K562 (cell line): Measurements from ENCODE around the gene XAB2. TPM values are rescaled to one million over a fixed set of nuclear protein-coding genes. Genes with fewer than 3 reads are reported as not detected.

ENCODE experiments used
- ATAC-seq: fragments of 200-7000 bp; cut with Tn5 transposase; 3 replicates; pipeline ENCODE4 v1.9.1; 2020; ENCODE audit warnings: moderate library complexity
- BruUV-seq: library from RNA; stranded (reverse); fragments of 400-500 nt; replicated peaks from 2 replicates; lab custom pipeline; 2021; lab: Mats Ljungman, UMichigan
- CTCF ChIA-PET: fragments of 300-600 bp; formaldehyde crosslinking; extraction: SDS; loops from one replicate; lab custom pipeline; 2021; ENCODE audit warnings: low intra/inter-chr PET ratio; lab: Yijun Ruan, JAX
- POLR2A ChIA-PET: fragments of 300-600, 350-650 bp; sonication (Branson Sonifier 250); formaldehyde crosslinking; extraction: SDS; loops from one replicate; lab custom pipeline; 2021; ENCODE audit warnings: antibody characterized with exemption, inconsistent platforms; lab: Yijun Ruan, JAX
- DNase-seq, 4 experiments: peaks; one replicate each; pipeline versions ENCODE4 v3.0.0 to v3.0.0-alpha.2; 2011 to 2018; ENCODE audit warnings: low spot score in 3 of 4, mixed read lengths in 3 of 4; ENCODE audit errors: extremely low read depth in 1 of 4
- FAIRE-seq: peaks from 2 replicates; lab custom pipeline; 2011; peaks lifted over from hg19 to GRCh38; lab: Jason Lieb, UNC
- H2AFZ ChIP-seq: 2 replicates; pipeline ENCODE4 v1.6.0; 2011; ENCODE audit warnings: low read depth, low read length, control low read depth, inconsistent platforms
- H3K27ac ChIP-seq: fragments of 200-600 bp; 3 replicates; pipeline ENCODE4 v1.8.0; 2011; ENCODE audit warnings: low read depth, mild to moderate bottlenecking, control low read depth, inconsistent platforms, low read length, moderate library complexity, mixed read lengths; ENCODE audit errors: extremely low read depth
- H3K27me3 ChIP-seq, 2 experiments: fragments of 300-600 bp in 1 of 2; 2 replicates in 1 of 2; 3 replicates in 1 of 2; pipeline versions ENCODE4 v1.6.0 to v1.8.0; 2011; ENCODE audit warnings: inconsistent platforms in 2 of 2, low read length in 2 of 2, mild to moderate bottlenecking in 1 of 2, mixed read lengths in 1 of 2, moderate library complexity in 1 of 2; ENCODE audit not compliant: control insufficient read depth in 2 of 2, insufficient read depth in 2 of 2
- H3K36me3 ChIP-seq: fragments of 300-600 bp; 3 replicates; pipeline ENCODE4 v1.8.0; 2011; ENCODE audit warnings: mild to moderate bottlenecking, low read length, inconsistent platforms; ENCODE audit not compliant: control insufficient read depth, insufficient read depth
- H3K4me1 ChIP-seq, 2 experiments: fragments of 200-600 bp in 1 of 2; replicated peaks in 1 of 2; 2 replicates in 1 of 2; 3 replicates in 1 of 2; pipeline versions ENCODE4 v1.5.1 to v1.8.0; 2011; ENCODE audit warnings: inconsistent platforms in 2 of 2, low read length in 2 of 2, mild to moderate bottlenecking in 1 of 2, mixed read lengths in 1 of 2, moderate library complexity in 1 of 2; ENCODE audit not compliant: control insufficient read depth in 2 of 2, insufficient read depth in 2 of 2
- H3K4me2 ChIP-seq: 2 replicates; pipeline ENCODE4 v1.6.1; 2011; ENCODE audit warnings: low read length, control low read depth, inconsistent platforms, mixed read lengths; ENCODE audit not compliant: insufficient read depth
- H3K4me3 ChIP-seq: fragments of 200-600 bp; sonication (generic), shearing (Covaris generic); 2 replicates; pipeline ENCODE4 v1.5.1; 2016; ENCODE audit warnings: control low read depth, inconsistent platforms
- H3K79me2 ChIP-seq: fragments of 200-600 bp; 3 replicates; pipeline ENCODE4 v1.8.0; 2011; ENCODE audit warnings: low read length, inconsistent platforms; ENCODE audit not compliant: control insufficient read depth, insufficient read depth
- H3K9ac ChIP-seq, 2 experiments: 2 replicates each; pipeline versions ENCODE4 v1.6.0 to v1.6.1; 2011; ENCODE audit warnings: low read depth in 2 of 2, low read length in 2 of 2, control low read depth in 1 of 2, inconsistent platforms in 1 of 2, mild to moderate bottlenecking in 1 of 2, mixed read lengths in 1 of 2; ENCODE audit not compliant: insufficient read depth in 1 of 2
- H3K9me1 ChIP-seq: one replicate; pipeline ENCODE4 v1.6.0; 2011; ENCODE audit warnings: inconsistent platforms, mild to moderate bottlenecking, low read length, moderate library complexity; ENCODE audit not compliant: control insufficient read depth, insufficient read depth
- H3K9me3 ChIP-seq: replicated peaks from 2 replicates; pipeline ENCODE4 v1.5.1; 2011; ENCODE audit warnings: low read depth, low read length, inconsistent platforms; ENCODE audit not compliant: control insufficient read depth, insufficient read depth
- H4K20me1 ChIP-seq: replicated peaks from 2 replicates; pipeline ENCODE4 v1.6.1; 2011; ENCODE audit warnings: low read length, inconsistent platforms, mixed read lengths; ENCODE audit not compliant: control insufficient read depth, insufficient read depth
- FOXO4 ChIP-seq: fragments of 450-650 bp; formaldehyde crosslinking; IDR thresholded peaks from 2 replicates; pipeline ENCODE4 v1.4.0; 2020; ENCODE audit warnings: mild to moderate bottlenecking, moderate library complexity
- XRCC3 ChIP-seq: fragments of 450-650 bp; IDR thresholded peaks from 2 replicates; pipeline ENCODE4 v1.6.1; 2017; ENCODE audit warnings: mild to moderate bottlenecking, moderate library complexity
- YY1 ChIP-seq, 3 experiments: IDR thresholded peaks; 2 replicates each; pipeline ENCODE4 v1.6.1; 2011; ENCODE audit warnings: low read length in 2 of 3, mild to moderate bottlenecking in 2 of 3, moderate library complexity in 2 of 3, borderline replicate concordance in 1 of 3, control low read depth in 1 of 3, low read depth in 1 of 3; ENCODE audit not compliant: insufficient read depth in 3 of 3, insufficient replicate concordance in 2 of 3, control insufficient read depth in 1 of 3, insufficient read length in 1 of 3; ENCODE audit errors: extremely low read depth in 1 of 3
- ZKSCAN8 ChIP-seq: fragments of 200-800 bp; sonication (Bioruptor generic); IDR thresholded peaks from 2 replicates; pipeline ENCODE4 v1.6.1; 2016; ENCODE audit warnings: missing genetic modification characterization, missing compliant biosample characterization
- WGBS: fragments of 100-300 bp; shearing (Covaris generic); methylation state at CpG from one replicate; pipeline ENCODE4 v1.1.6; 2016; ENCODE audit warnings: low coverage, mixed read lengths; ENCODE audit not compliant: insufficient coverage; ENCODE audit errors: missing lambda C conversion rate; 5-methylcytosine and 5-hydroxymethylcytosine counted together
- in situ Hi-C: fragments of 300-500 bp; cut with MboI; formaldehyde crosslinking; loops from 4 replicates; pipeline ENCODE4 v1.15.0; 2018; ENCODE audit warnings: inconsistent platforms, mixed read lengths
- intact Hi-C: fragments of 100-400 bp; cut with micrococcal nuclease; formaldehyde crosslinking; loops from 2 replicates; pipeline ENCODE4 v1.14.2; 2022
- polyA plus RNA-seq, 8 experiments: library from polyadenylated mRNA; depleted of rRNA in 4 of 8; stranded (reverse) in 5 of 8; unstranded in 3 of 8; fragments of >200 nt; fragmentation: Nextera tagmentation in 2 of 8; fragmentation: Illumina TruSeq in 1 of 8; extraction: Ambion mirVana in 2 of 8; extraction: Trizol in 1 of 8; gene quantifications; 2 replicates each; pipeline versions ENCODE4 v1.2.1 to v1.2.3, GENCODE V29; 2011 to 2014; ENCODE audit warnings: inconsistent platforms in 1 of 8, missing spikeins in 1 of 8
- total RNA-seq, 7 experiments: library from RNA; depleted of rRNA in 6 of 7; stranded (reverse); fragments of >200 nt in 6 of 7; fragmentation: Illumina TruSeq in 2 of 7; extraction: Trizol in 2 of 7; gene quantifications; 2 replicates each; pipeline versions ENCODE4 v1.2.1 to v1.2.3, GENCODE V29; 2011 to 2021; ENCODE audit warnings: low replicate concordance in 1 of 7

XAB2 gene
- total and polyA plus RNA-seq, 9 of the 15 experiments (the other 6 are each of a cell fraction or from before 2014, with no cell fraction given), result 0.21 to 58.3 (median 20.0) TPM

GRCh38 chr19:7668842-7669241 lies 39.5 kb upstream of the XAB2 start, which contains the start of gene RETN (continued):
- TF ChIP-seq FOXO4, result no peak
- TF ChIP-seq ZKSCAN8 (CRISPR knock-in tag), result no peak
- no peak for TF ChIP-seq XRCC3
- TF ChIP-seq, all 486 proteins: peak for 0

- ATAC-seq (no peak), FAIRE-seq (no peak), DNase-seq (no peak)
- no peak overlapping the region for H3K27ac ChIP-seq
- H3K27me3 ChIP-seq, result peaks cover 17 to 33% of the 10 kb centered on the region in 2 experiments; a peak in 4 of 5 replicates
- H3K4me3 ChIP-seq, result no peak overlapping the region
- H3K4me1 ChIP-seq, result peaks cover 0 to 5% of the 10 kb centered on the region in 2 experiments; a peak in 2 of 5 replicates
- H2AFZ ChIP-seq, result no peak overlapping the region
- CTCF ChIA-PET, result no interaction called here
- in situ Hi-C loops (no loop called here), intact Hi-C loops (no loop called here)
- POLR2A ChIA-PET, result no interaction called here
- H3K9me3 ChIP-seq, result no peaks in the 10 kb centered on the region
- no peak for TF ChIP-seq YY1 (IDR thresholded peaks at IDR 0.05; ENCODE audit: borderline replicate concordance in 1 of 3, control insufficient read depth in 1 of 3, extremely low read depth in 1 of 3, insufficient read depth in 3 of 3, insufficient read length in 1 of 3, insufficient replicate concordance in 2 of 3, low read depth in 1 of 3, low read length in 2 of 3)
- H3K9ac ChIP-seq, result no peak overlapping the region
- no peak overlapping the region for H3K4me2 ChIP-seq
- BruUV-seq, result no TSS peak
- 2% methylated on average over 4 of the region's 4 CpGs for WGBS
- no peaks in the 10 kb centered on the region for H3K79me2 ChIP-seq
- H3K9me1 ChIP-seq, result no peaks in the 10 kb centered on the region
- no peaks in the 10 kb centered on the region for H4K20me1 ChIP-seq
- no peaks in the 10 kb centered on the region for H3K36me3 ChIP-seq
Measured at GRCh38 chr19:7665076-7665475, 35.7 kb upstream of the XAB2 start.
